Measurements from ENCODE around the gene RDH11.
A peak's percentile ranks its signal among the peaks of the same experiment; 100 is the strongest.

Gene RDH11

GRCh38 chr14:67645414-67645813 is 50.1 kb downstream of the RDH11 start:
- no peak for DNase-seq

GRCh38 chr14:67644428-67644827 is 51.1 kb downstream of the RDH11 start:
- peak; percentile 11 for DNase-seq

GRCh38 chr14:67643713-67644112 is 51.9 kb downstream of the RDH11 start:
- DNase-seq, result no peak

GRCh38 chr14:67641902-67642749 is 53.4 kb downstream of the RDH11 start:
- DNase-seq, result no peak

- DNase-seq, result no peak
Observed at GRCh38 chr14:67641480-67641879, 54.1 kb downstream of the RDH11 start.

- DNase-seq, result no peak
Observed at GRCh38 chr14:67638642-67639041, 56.9 kb downstream of the RDH11 start.

GRCh38 chr14:67636361-67636919 is 59.1 kb downstream of the RDH11 start:
- peak; percentile 78 for DNase-seq

- no peak for DNase-seq
Observed at GRCh38 chr14:67633451-67634147, 62.0 kb downstream of the RDH11 start.

- no peak for DNase-seq
Observed at GRCh38 chr14:67630938-67631337, 64.6 kb downstream of the RDH11 start.

- no peak for DNase-seq
Observed at GRCh38 chr14:67630186-67630585, 65.4 kb downstream of the RDH11 start.

GRCh38 chr14:67627519-67627918 is 68.0 kb downstream of the RDH11 start:
- DNase-seq, result no peak

Measured in fibroblast of skin of right biceps (primary cell).